HFFc6 (cell line): ENCODE measurements around the gene BZW1. TPM values are rescaled to one million over a fixed set of nuclear protein-coding genes. Genes with fewer than 3 reads are reported as not detected.

Experiments
- DNase-seq: peaks from one replicate; pipeline ENCODE4 v3.0.0-alpha.2; 2018
- H3K27ac Mint-ChIP-seq: 2 replicates; pipeline ENCODE4 v1.8.0; 2020; ENCODE audit warnings: mild to moderate bottlenecking, mixed read lengths
- H3K27me3 Mint-ChIP-seq: 2 replicates; pipeline ENCODE4 v1.8.0; 2021; ENCODE audit warnings: mild to moderate bottlenecking, moderate library complexity, mixed read lengths; ENCODE audit not compliant: insufficient read depth
- H3K36me3 Mint-ChIP-seq: 2 replicates; pipeline ENCODE4 v1.8.0; 2021; ENCODE audit warnings: low read depth, mixed read lengths
- H3K4me1 Mint-ChIP-seq: 2 replicates; pipeline ENCODE4 v1.8.0; 2020; ENCODE audit warnings: low read depth, mixed read lengths
- H3K4me3 Mint-ChIP-seq: 2 replicates; pipeline ENCODE4 v1.8.0; 2020; ENCODE audit warnings: mild to moderate bottlenecking, moderate library complexity, mixed read lengths
- H3K9me3 Mint-ChIP-seq: 2 replicates; pipeline ENCODE4 v1.8.0; 2020; ENCODE audit warnings: mild to moderate bottlenecking, mixed read lengths
- total RNA-seq, 6 experiments: library from RNA; stranded (reverse); fragmentation: NEBNext Ultra II Directional; extraction: Animal tissue kit (Norgen Biotek cat#: 25700); gene quantifications; 2 replicates in 1 of 6; 3 replicates in 5 of 6; pipeline ENCODE4 v1.2.3, GENCODE V29; 2021
- TF ChIP-seq, protein P1 (sequence below): fragments of 200-600 bp; sonication (generic); IDR thresholded peaks from 2 replicates; pipeline ENCODE4 v1.5.0; 2021; ENCODE audit warnings: antibody characterized with exemption, mild to moderate bottlenecking

BZW1 gene
- total RNA-seq, 6 experiments from 2014 or later, result 318 to 459 (median 409) TPM

DNA sequence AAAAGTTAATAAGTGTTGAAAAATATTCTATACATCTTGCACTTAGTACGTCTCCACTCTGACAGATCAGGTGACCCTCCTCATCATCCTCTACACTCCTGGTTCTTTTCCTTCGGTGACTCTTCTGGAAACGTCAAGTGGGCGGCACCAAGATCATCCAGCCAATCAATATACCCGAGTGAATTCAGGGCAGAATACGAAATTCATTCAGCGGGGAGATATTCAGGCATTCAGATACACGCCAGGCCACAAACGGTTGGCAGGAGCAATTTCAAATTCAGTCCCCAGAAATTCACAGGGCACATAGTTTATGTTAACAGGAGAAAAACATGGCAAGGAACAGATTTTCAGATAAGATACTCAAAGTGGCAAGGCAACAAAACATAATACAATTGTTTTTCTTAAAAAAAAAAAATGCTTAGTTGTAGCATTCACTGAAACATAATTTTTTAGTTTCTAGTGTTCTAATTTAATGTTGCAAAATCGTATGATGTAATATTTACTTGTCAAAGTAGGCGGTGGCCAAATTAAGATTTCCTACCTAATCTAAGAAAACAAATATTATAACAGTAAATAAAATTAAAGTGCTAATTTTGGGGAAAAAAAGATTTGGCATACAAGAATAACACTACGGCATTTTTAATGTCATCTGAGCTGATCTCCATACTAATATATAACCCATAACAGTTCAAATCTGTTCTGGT, 48.5 kb downstream of the BZW1 start:
- Mint-ChIP-seq H3K4me3 (peak overlapping the region; percentile 95), H3K27me3 (peaks cover 4% of the 10 kb centered on the region), H3K27ac (peak overlapping the region; percentile 68), H3K9me3 (no peaks in the 10 kb centered on the region), H3K4me1 (peaks cover 50% of the 10 kb centered on the region), H3K36me3 (peaks cover 74% of the 10 kb centered on the region)
- TF ChIP-seq, protein P1, sequence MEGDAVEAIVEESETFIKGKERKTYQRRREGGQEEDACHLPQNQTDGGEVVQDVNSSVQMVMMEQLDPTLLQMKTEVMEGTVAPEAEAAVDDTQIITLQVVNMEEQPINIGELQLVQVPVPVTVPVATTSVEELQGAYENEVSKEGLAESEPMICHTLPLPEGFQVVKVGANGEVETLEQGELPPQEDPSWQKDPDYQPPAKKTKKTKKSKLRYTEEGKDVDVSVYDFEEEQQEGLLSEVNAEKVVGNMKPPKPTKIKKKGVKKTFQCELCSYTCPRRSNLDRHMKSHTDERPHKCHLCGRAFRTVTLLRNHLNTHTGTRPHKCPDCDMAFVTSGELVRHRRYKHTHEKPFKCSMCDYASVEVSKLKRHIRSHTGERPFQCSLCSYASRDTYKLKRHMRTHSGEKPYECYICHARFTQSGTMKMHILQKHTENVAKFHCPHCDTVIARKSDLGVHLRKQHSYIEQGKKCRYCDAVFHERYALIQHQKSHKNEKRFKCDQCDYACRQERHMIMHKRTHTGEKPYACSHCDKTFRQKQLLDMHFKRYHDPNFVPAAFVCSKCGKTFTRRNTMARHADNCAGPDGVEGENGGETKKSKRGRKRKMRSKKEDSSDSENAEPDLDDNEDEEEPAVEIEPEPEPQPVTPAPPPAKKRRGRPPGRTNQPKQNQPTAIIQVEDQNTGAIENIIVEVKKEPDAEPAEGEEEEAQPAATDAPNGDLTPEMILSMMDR, result no peak
- DNase-seq, result peak; percentile 19

DNA sequence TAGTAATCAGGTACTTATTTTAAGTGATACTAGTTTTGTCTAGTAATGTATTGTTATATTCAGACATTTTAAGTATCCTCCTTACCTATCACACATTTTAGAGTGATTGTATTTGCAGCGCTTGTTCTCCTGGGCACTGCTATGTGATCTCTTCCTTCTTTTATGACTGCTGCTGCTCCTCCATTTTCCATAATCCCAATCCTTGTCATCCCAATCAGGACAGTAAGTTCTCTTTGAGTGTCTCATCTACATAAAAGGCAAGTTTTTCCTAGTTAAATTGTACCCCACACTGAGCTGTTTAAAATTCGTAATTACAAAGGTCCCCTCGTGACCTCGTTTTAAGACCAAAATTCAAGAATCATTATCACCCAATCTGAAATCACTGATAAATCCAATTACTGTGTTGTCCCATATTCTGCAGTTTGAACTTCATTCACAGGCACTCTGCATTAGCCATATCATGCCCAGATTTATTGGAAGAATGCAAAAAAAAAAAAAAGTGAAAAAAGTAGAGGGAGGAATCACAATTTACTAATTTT, 50.0 kb downstream of the BZW1 start:
- H3K4me1 Mint-ChIP-seq, result peaks cover 51% of the 10 kb centered on the region
- peak overlapping the region; percentile 99 for H3K27ac Mint-ChIP-seq
- H3K4me3 Mint-ChIP-seq, result peak overlapping the region; percentile 95
- DNase-seq, result no peak
- H3K36me3 Mint-ChIP-seq, result peaks cover 69% of the 10 kb centered on the region
- TF ChIP-seq, protein P1, result no peak
- peaks cover 4% of the 10 kb centered on the region for H3K27me3 Mint-ChIP-seq
- H3K9me3 Mint-ChIP-seq, result no peaks in the 10 kb centered on the region

DNA sequence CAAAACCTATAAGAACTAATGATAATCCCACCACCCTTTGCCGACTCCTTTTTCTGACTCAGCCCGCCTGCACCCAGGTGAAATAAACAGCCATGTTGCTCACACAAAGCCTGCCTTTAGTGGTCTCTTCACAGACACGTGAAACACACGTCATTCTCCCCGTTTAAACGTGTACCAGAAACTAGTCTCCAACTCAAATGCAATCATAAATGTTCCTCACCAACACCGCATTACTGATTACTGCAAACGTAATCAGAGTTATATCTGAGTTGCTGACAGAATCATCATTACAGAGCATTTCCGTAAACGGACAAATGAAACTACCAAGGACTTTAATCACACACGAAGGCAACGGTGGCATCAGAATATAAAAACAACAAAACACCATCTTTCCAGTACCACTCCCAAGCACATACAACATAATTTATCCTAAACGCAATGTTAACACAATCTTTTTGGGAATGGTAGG, 50.9 kb downstream of the BZW1 start:
- TF ChIP-seq, protein P1, result no peak
- Mint-ChIP-seq H3K36me3 (peaks cover 66% of the 10 kb centered on the region), H3K27me3 (peaks cover 4% of the 10 kb centered on the region), H3K4me1 (peaks cover 58% of the 10 kb centered on the region), H3K9me3 (no peaks in the 10 kb centered on the region), H3K27ac (peak overlapping the region; percentile 99), H3K4me3 (peak overlapping the region; percentile 95)
- DNase-seq, result peak; percentile 76

DNA sequence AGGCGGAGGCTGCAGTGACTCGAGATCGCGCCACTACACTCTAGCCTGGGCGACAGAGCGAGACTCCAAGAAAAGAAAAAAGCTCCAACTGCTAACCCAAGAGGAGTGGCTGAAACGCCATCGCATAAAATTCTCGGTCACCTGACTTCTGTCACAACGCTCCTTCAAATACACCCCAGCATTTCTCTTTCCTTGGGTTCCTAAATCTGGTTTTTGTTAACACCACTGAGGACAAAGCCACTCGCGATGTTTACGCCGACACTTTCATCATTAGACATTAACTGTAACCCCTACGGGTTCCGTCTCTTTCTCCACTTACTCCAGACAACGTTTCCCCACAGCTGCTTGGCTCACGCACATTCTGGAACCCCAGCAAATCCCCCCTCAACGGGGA, 52.1 kb downstream of the BZW1 start:
- peak overlapping the region; percentile 99 for H3K27ac Mint-ChIP-seq
- DNase-seq, result no peak
- TF ChIP-seq, protein P1, result no peak
- H3K36me3 Mint-ChIP-seq, result peaks cover 54% of the 10 kb centered on the region
- peaks cover 4% of the 10 kb centered on the region for H3K27me3 Mint-ChIP-seq
- peak overlapping the region; percentile 95 for H3K4me3 Mint-ChIP-seq
- H3K9me3 Mint-ChIP-seq, result no peaks in the 10 kb centered on the region
- H3K4me1 Mint-ChIP-seq, result peaks cover 50% of the 10 kb centered on the region

DNA sequence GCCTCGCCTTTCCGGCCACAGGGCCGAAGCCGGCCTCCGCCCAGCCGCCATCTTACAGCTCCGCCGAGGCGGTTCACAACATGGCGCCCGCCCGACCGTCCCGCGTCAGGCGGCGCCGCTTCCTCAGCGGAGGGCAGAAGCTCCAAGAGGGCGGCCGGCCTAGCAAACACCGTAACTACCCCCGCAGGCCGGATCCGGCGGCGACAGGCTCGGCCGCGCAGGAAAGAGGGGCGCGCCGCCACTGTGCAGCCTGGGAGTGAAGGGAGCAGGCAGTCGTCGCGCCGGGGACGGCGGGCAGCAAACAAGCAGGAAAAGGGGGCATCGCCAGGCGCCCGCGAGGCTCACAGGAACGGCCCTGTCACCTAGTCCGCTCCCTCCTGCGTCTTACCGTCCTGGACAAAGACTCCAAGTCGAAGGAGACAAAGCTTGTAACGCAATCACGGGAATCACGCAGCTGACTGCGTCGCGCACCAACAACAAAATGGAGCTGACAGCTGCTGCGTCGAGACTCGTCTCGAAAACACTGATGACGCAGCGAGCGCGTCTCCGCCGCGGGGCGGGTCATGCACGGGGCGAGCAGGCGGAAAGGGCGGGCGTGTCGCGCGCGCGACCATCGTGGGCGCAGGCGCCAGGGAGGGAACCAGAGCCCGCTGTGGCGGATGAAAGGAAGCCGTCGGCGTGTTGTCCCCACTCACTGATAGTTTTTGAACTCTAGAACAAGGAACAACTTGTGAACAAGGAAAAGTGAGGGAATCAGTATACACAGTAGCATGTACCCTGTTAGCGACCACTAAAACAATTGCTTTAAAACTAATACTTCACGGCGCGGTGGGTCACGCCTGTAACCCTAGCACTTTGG, 52.7 kb downstream of the BZW1 start, which contains the start of gene CLK1:
CLK1 (minus strand) TSS at position 483 of the 859 bp plus-strand sequence. CDS start 2,796 bp downstream, outside the sequence.
- peak within 1 kb of the TSS; percentile 95 for H3K4me3 Mint-ChIP-seq
- peaks cover 48% of the 10 kb centered on the region for H3K36me3 Mint-ChIP-seq
- peak; percentile 90 for DNase-seq
- TF ChIP-seq, protein P1, result no peak
- H3K4me1 Mint-ChIP-seq, result peaks cover 50% of the 10 kb centered on the region
- no peaks in the 10 kb centered on the region for H3K9me3 Mint-ChIP-seq
- H3K27ac Mint-ChIP-seq, result peak within 1 kb of the TSS; percentile 99
- peaks cover 4% of the 10 kb centered on the region for H3K27me3 Mint-ChIP-seq
